Activated CD4-positive, alpha-beta T cell treated with anti-CD3 and anti-CD28 coated beads for 36 hours (primary cell): ENCODE data around the gene ERI3. TPM values are rescaled to one million over a fixed set of nuclear protein-coding genes. Genes with fewer than 3 reads are reported as not detected.
A peak's percentile ranks its signal among the peaks of the same experiment; 100 is the strongest.

Experiments used
- ATAC-seq: fragments of 200-7000 bp; cut with Tn5 transposase; one replicate; pipeline ENCODE4 v1.10.0; 2021; ENCODE audit warnings: mild to moderate bottlenecking, moderate library complexity
- CTCF ChIA-PET: fragments of 350-600 bp; sonication (Branson Sonifier 250); formaldehyde crosslinking; loops from one replicate; lab custom pipeline; 2021; ENCODE audit warnings: antibody characterized with exemption; lab: Charles Lee
- POLR2A ChIA-PET: fragments of 350-600 bp; sonication (Branson Sonifier 250); formaldehyde crosslinking; loops from one replicate; lab custom pipeline; 2021; ENCODE audit warnings: antibody characterized with exemption, inconsistent platforms; lab: Charles Lee
- DNase-seq: peaks from one replicate; pipeline ENCODE4 v3.0.0-alpha.2; 2020
- H3K27ac Mint-ChIP-seq: one replicate; pipeline ENCODE4 v1.8.0; 2021; ENCODE audit warnings: mixed read lengths
- H3K27me3 Mint-ChIP-seq: one replicate; pipeline ENCODE4 v1.8.0; 2021; ENCODE audit warnings: mixed read lengths
- H3K36me3 Mint-ChIP-seq: one replicate; pipeline ENCODE4 v1.8.0; 2021; ENCODE audit warnings: low read depth, mixed read lengths
- H3K4me1 Mint-ChIP-seq: one replicate; pipeline ENCODE4 v1.8.0; 2021; ENCODE audit warnings: mixed read lengths
- H3K4me3 Mint-ChIP-seq: one replicate; pipeline ENCODE4 v1.8.0; 2021; ENCODE audit warnings: mild to moderate bottlenecking, moderate library complexity, mixed read lengths
- H3K9me3 Mint-ChIP-seq: one replicate; pipeline ENCODE4 v1.8.0; 2021; ENCODE audit warnings: low read depth, mixed read lengths
- intact Hi-C, 2 experiments: fragments of 100-400 bp; cut with DNase I in 1 of 2; cut with micrococcal nuclease in 1 of 2; formaldehyde crosslinking; loops; one replicate each; pipeline versions ENCODE4 v1.14.2 to v1.15.1; 2022 to 2024; cut with DNase I, micrococcal nuclease
- total RNA-seq, 2 experiments: library from RNA; stranded (reverse); gene quantifications; one replicate each; pipeline ENCODE4 v1.2.3, GENCODE V29; 2021

The ERI3 gene
- total RNA-seq, 2 experiments from 2014 or later: 36.7 to 41.3 TPM

GRCh38 chr1:44240802-44241671 is 114.0 kb downstream of the ERI3 start:
- Mint-ChIP-seq H3K27me3 (no peaks in the 10 kb centered on the region), H3K27ac (no peak overlapping the region), H3K4me1 (peaks cover 10% of the 10 kb centered on the region), H3K36me3 (peaks cover 3% of the 10 kb centered on the region), H3K9me3 (no peaks in the 10 kb centered on the region), H3K4me3 (no peak overlapping the region)
- DNase-seq: no peak
- ATAC-seq: no peak
- intact Hi-C loops: no loop called here
- CTCF ChIA-PET: interaction anchor here (0.7 to 1.9 kb wide), 2 partner anchors 28 to 79 kb away, joined by 4 to 6 read pairs; partner anchors contain the start of gene DMAP1
- POLR2A ChIA-PET: no interaction called here

DNA sequence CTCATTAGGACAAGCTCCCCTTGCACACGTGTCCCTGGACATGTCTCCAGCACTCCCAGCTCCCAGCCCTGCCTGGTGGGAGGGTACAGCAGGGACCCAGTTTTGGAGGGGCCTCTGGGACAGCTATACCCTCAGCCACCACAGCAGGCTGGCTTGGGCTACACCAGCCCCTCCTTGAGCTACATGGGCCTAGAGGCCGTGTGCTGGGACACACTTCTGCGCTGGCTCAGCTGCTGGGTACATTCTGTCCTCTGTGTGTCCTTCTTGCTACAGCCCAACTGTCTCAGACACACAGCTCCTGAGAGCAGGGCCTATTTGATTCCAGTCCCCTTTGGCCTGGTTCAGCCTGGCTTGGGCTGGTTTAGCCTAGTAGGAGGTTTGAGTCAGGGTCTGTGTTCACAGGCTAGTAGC is 115.1 kb downstream of the ERI3 start:
- CTCF ChIA-PET: interaction anchor here (0.6 to 2.0 kb wide), 5 partner anchors 11 to 207 kb away, joined by 3 to 8 read pairs (median 3); no protein-coding TSS in a partner anchor
- Mint-ChIP-seq H3K4me3 (no peak overlapping the region), H3K36me3 (peaks cover 3% of the 10 kb centered on the region), H3K27me3 (no peaks in the 10 kb centered on the region), H3K27ac (no peak overlapping the region), H3K4me1 (peaks cover 10% of the 10 kb centered on the region), H3K9me3 (no peaks in the 10 kb centered on the region)
- ATAC-seq: no peak
- intact Hi-C loops: loop anchor here in 1 of 2 experiments (2.0 kb wide), 1 partner anchor 23 kb away; no protein-coding TSS in a partner anchor
- POLR2A ChIA-PET: interaction anchor here (0.5 to 0.6 kb wide), 2 partner anchors 192 to 195 kb away, joined by 3 to 5 read pairs; no protein-coding TSS in a partner anchor
- DNase-seq: no peak

GRCh38 chr1:44239331-44239960 is 115.6 kb downstream of the ERI3 start:
- intact Hi-C loops: loop anchor here in 1 of 2 experiments (2.0 kb wide), 1 partner anchor 23 kb away; no protein-coding TSS in a partner anchor
- H3K27ac Mint-ChIP-seq: no peak overlapping the region
- DNase-seq: peak; percentile 18

GRCh38 chr1:44238660-44239059 is 116.4 kb downstream of the ERI3 start:
- ATAC-seq: no peak
- no peak overlapping the region for H3K27ac Mint-ChIP-seq
- ChIA-PET POLR2A (interaction anchor here (0.6 kb wide), 1 partner anchor 1007 kb away, joined by 3 read pairs; no protein-coding TSS in a partner anchor), CTCF (interaction anchor here (0.5 to 2.0 kb wide), 13 partner anchors 10 to 1826 kb away, joined by 3 to 8 read pairs (median 3); partner anchors contain the start of gene DMAP1)
- peaks cover 3% of the 10 kb centered on the region for H3K36me3 Mint-ChIP-seq
- DNase-seq: no peak
- intact Hi-C loops: loop anchor here (1.0 to 2.0 kb wide), 2 partner anchors 22 to 146 kb away; no protein-coding TSS in a partner anchor
- peaks cover 10% of the 10 kb centered on the region for H3K4me1 Mint-ChIP-seq
- H3K9me3 Mint-ChIP-seq: no peaks in the 10 kb centered on the region
- no peak overlapping the region for H3K4me3 Mint-ChIP-seq
- H3K27me3 Mint-ChIP-seq: no peaks in the 10 kb centered on the region

More at GRCh38 chr1:44239331-44239960, 115.6 kb downstream of the ERI3 start:
- ChIA-PET POLR2A (interaction anchor here (0.5 to 0.6 kb wide), 2 partner anchors 95 to 196 kb away, joined by 3 to 5 read pairs; no protein-coding TSS in a partner anchor), CTCF (interaction anchor here (0.7 to 2.0 kb wide), 7 partner anchors 12 to 1825 kb away, joined by 3 to 8 read pairs (median 3); no protein-coding TSS in a partner anchor)
- no peaks in the 10 kb centered on the region for H3K9me3 Mint-ChIP-seq
- H3K4me3 Mint-ChIP-seq: no peak overlapping the region
- peak; percentile 62 for ATAC-seq
- H3K27me3 Mint-ChIP-seq: no peaks in the 10 kb centered on the region
- H3K36me3 Mint-ChIP-seq: peaks cover 3% of the 10 kb centered on the region
- peaks cover 10% of the 10 kb centered on the region for H3K4me1 Mint-ChIP-seq

DNA sequence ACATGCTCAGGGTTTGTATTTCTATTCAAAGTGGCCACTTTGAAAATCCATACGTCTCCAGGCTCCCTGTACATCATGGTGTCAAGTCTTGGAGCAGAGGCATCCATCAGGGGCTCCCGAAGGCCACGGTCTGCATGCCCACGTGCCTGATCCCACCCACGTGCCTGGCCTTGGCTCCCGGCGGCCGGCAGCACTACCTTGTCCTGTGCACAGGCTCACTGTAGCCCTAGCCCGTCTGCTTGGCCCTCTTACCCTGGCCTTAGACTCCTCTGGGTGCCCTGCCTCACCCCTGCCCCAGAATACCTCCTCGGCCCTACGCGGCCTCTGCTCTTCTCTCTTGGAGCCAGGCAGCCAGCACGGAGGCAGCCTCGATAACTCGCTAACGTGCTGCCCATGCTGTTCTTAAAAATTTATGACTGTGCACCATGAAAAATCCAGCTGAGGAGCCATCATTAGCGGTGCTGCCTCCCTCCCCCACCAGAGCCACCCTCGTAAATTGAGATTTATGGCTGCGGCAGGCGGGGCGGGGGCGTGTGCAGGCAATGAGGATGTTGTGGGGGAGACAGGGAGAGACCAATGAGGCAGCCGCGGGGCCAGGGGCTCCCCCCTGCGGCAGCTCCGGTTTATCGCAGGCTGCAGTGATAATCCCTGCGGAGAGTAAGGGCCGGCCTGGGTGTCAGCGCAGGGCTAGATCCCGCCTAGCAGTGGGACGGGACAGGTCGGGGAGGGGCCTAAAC is 117.2 kb downstream of the ERI3 start:
- H3K9me3 Mint-ChIP-seq: no peaks in the 10 kb centered on the region
- ChIA-PET CTCF (interaction anchor here (0.5 to 2.0 kb wide), 13 partner anchors 11 to 1048 kb away, joined by 3 to 8 read pairs (median 3); partner anchors contain the start of gene DMAP1), POLR2A (interaction anchor here (0.6 kb wide), 2 partner anchors 93 to 1006 kb away, joined by 3 read pairs; no protein-coding TSS in a partner anchor)

GRCh38 chr1:44236490-44237272 is 118.4 kb downstream of the ERI3 start:
- Mint-ChIP-seq H3K27me3 (no peaks in the 10 kb centered on the region), H3K4me1 (peaks cover 10% of the 10 kb centered on the region), H3K9me3 (no peaks in the 10 kb centered on the region), H3K36me3 (peaks cover 3% of the 10 kb centered on the region), H3K4me3 (no peak overlapping the region), H3K27ac (no peak overlapping the region)
- POLR2A ChIA-PET: no interaction called here
- CTCF ChIA-PET: interaction anchor here (1.2 kb wide), 2 partner anchors 18 to 19 kb away, joined by 4 to 5 read pairs; no protein-coding TSS in a partner anchor
- DNase-seq (no peak), ATAC-seq (no peak)
- intact Hi-C loops: no loop called here

More for the DNA sequence above, 117.2 kb downstream of the ERI3 start:
- peaks cover 3% of the 10 kb centered on the region for H3K36me3 Mint-ChIP-seq
- peaks cover 10% of the 10 kb centered on the region for H3K4me1 Mint-ChIP-seq
- no peak overlapping the region for H3K27ac Mint-ChIP-seq
- intact Hi-C loops: loop anchor here (1.0 to 2.0 kb wide), 2 partner anchors 21 to 146 kb away; no protein-coding TSS in a partner anchor
- no peaks in the 10 kb centered on the region for H3K27me3 Mint-ChIP-seq
- DNase-seq: peak; percentile 74
- ATAC-seq: peak; percentile 88
- no peak overlapping the region for H3K4me3 Mint-ChIP-seq

GRCh38 chr1:44235808-44236207 is 119.2 kb downstream of the ERI3 start:
- intact Hi-C loops: no loop called here
- no peak for DNase-seq

DNA sequence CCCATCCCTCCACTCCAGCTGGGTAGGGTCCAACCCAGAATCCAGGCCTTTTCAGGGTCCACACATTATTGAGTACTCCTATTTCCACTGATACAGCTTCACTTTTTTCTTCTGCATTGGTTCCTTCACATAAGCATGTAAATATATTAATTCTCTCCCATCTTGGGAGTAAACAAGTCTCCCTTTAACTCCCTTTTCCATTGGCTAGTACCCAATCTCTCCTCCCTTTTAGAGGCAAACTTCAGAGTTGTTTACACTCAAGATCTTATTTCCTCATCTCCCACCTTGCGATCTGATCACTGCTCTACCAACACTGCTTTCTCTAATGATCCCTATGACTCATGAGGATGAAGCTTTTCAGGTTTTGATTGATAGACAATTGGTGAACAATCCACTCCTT is 121.5 kb downstream of the ERI3 start:
- CTCF ChIA-PET: interaction anchor here (0.9 to 2.8 kb wide), 3 partner anchors 16 to 98 kb away, joined by 3 to 15 read pairs (median 4); no protein-coding TSS in a partner anchor
- Mint-ChIP-seq H3K4me3 (no peak overlapping the region), H3K27ac (no peak overlapping the region), H3K27me3 (no peaks in the 10 kb centered on the region), H3K36me3 (peaks cover 1% of the 10 kb centered on the region), H3K9me3 (no peaks in the 10 kb centered on the region), H3K4me1 (peaks cover 7% of the 10 kb centered on the region)
- POLR2A ChIA-PET: no interaction called here
- DNase-seq (no peak), ATAC-seq (no peak)
- intact Hi-C loops: no loop called here

More at GRCh38 chr1:44235808-44236207, 119.2 kb downstream of the ERI3 start:
- no peaks in the 10 kb centered on the region for H3K9me3 Mint-ChIP-seq
- CTCF ChIA-PET: interaction anchor here (0.9 to 1.2 kb wide), 2 partner anchors 18 to 58 kb away, joined by 3 to 4 read pairs; no protein-coding TSS in a partner anchor
- ATAC-seq: no peak
- no peak overlapping the region for H3K27ac Mint-ChIP-seq
- no peak overlapping the region for H3K4me3 Mint-ChIP-seq
- POLR2A ChIA-PET: no interaction called here
- no peaks in the 10 kb centered on the region for H3K27me3 Mint-ChIP-seq
- peaks cover 10% of the 10 kb centered on the region for H3K4me1 Mint-ChIP-seq
- H3K36me3 Mint-ChIP-seq: peaks cover 4% of the 10 kb centered on the region

- no peaks in the 10 kb centered on the region for H3K9me3 Mint-ChIP-seq
- ATAC-seq: no peak
These were observed 124.3 kb downstream of the ERI3 start for GRCh38 chr1:44230796-44231195.

More at GRCh38 chr1:44230796-44231195, 124.3 kb downstream of the ERI3 start:
- H3K36me3 Mint-ChIP-seq: peaks cover 1% of the 10 kb centered on the region
- H3K27me3 Mint-ChIP-seq: no peaks in the 10 kb centered on the region
- no peak for DNase-seq
- H3K27ac Mint-ChIP-seq: no peak overlapping the region
- no peaks in the 10 kb centered on the region for H3K4me1 Mint-ChIP-seq
- CTCF ChIA-PET: no interaction called here
- POLR2A ChIA-PET: no interaction called here
- H3K4me3 Mint-ChIP-seq: no peak overlapping the region
- intact Hi-C loops: no loop called here
